HCT116 (cell line): ENCODE measurements around the gene SCN1A.

ENCODE experiments used
- REST ChIP-seq: IDR thresholded peaks from 2 replicates; pipeline ENCODE4 v1.6.1; 2012; ENCODE audit warnings: low read depth
- YY1 ChIP-seq: IDR thresholded peaks from 2 replicates; pipeline ENCODE4 v1.6.1; 2011; ENCODE audit warnings: low read length, low read depth, moderate library complexity, mild to moderate bottlenecking; ENCODE audit not compliant: insufficient replicate concordance; ENCODE audit errors: extremely low read depth
- TF ChIP-seq, protein P1 (sequence below), 3 experiments: fragments of 200-600 bp in 1 of 3; sonication (generic) in 1 of 3; IDR thresholded peaks in 2 of 3; conservative IDR thresholded peaks in 1 of 3; 2 replicates each; pipeline ENCODE4 v1.5.1; 2012 to 2017; ENCODE audit warnings: low read depth in 2 of 3, low read length in 2 of 3, antibody characterized with exemption in 1 of 3, borderline replicate concordance in 1 of 3, control low read depth in 1 of 3, mild to moderate bottlenecking in 1 of 3, mixed read lengths in 1 of 3, mixed run types in 1 of 3, moderate library complexity in 1 of 3; ENCODE audit not compliant: insufficient read depth in 1 of 3

DNA sequence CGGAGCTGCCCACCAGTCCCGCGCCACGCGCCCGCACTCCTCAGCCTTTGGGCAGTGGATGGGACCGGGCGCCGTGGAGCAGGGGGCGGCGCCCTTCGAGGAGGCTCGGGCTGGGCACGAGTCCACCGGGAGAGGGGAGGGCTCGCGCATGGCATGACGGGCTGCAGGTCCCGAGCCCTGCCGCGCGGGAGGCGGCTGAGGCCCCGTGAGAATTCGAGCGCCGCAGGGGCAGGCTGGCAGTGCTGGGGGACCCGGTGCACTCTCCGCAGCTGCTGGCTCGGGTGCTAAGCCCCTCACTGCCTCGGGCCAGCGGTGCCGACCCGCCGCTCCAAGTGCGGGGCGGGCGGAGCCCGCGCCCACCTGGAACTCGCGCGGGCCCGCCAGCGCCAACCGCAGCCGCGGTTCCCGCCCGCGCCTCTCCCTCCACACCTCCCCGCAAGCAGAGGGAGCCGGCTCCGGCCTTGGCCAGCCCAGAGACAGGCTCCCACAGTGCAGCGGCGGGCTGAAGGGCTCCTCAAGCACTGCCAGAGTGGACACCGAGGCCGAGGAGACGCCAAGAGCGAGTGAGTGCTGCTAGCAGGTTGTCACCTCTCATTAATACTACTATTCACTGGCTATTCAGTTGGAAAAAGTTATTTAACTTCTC, 170.7 kb downstream of the SCN1A start:
- TF ChIP-seq YY1: no peak
- TF ChIP-seq REST: no peak
- TF ChIP-seq, protein P1, sequence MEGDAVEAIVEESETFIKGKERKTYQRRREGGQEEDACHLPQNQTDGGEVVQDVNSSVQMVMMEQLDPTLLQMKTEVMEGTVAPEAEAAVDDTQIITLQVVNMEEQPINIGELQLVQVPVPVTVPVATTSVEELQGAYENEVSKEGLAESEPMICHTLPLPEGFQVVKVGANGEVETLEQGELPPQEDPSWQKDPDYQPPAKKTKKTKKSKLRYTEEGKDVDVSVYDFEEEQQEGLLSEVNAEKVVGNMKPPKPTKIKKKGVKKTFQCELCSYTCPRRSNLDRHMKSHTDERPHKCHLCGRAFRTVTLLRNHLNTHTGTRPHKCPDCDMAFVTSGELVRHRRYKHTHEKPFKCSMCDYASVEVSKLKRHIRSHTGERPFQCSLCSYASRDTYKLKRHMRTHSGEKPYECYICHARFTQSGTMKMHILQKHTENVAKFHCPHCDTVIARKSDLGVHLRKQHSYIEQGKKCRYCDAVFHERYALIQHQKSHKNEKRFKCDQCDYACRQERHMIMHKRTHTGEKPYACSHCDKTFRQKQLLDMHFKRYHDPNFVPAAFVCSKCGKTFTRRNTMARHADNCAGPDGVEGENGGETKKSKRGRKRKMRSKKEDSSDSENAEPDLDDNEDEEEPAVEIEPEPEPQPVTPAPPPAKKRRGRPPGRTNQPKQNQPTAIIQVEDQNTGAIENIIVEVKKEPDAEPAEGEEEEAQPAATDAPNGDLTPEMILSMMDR (IDR thresholded peaks at IDR 0.05 in 2 of 3, conservative IDR thresholded peaks at IDR 0.05 in 1 of 3; ENCODE audit: borderline replicate concordance in 1 of 3, insufficient read depth in 1 of 3, low read depth in 2 of 3, low read length in 2 of 3): no peak
